ENCODE measurements around the gene HTR1D.

Gene HTR1D

GRCh38 chr1:23185381-23185780, 31.9 kb downstream of the HTR1D start:
- H3K4me3 ChIP-seq (ENCODE audit: low read depth, low read length): no peak overlapping the region
- TF ChIP-seq CTCF (IDR thresholded peaks at IDR 0.05; ENCODE audit: control insufficient read depth, extremely low read depth, insufficient read depth): no peak
- no peak for DNase-seq (ENCODE audit: low read depth)

DNA sequence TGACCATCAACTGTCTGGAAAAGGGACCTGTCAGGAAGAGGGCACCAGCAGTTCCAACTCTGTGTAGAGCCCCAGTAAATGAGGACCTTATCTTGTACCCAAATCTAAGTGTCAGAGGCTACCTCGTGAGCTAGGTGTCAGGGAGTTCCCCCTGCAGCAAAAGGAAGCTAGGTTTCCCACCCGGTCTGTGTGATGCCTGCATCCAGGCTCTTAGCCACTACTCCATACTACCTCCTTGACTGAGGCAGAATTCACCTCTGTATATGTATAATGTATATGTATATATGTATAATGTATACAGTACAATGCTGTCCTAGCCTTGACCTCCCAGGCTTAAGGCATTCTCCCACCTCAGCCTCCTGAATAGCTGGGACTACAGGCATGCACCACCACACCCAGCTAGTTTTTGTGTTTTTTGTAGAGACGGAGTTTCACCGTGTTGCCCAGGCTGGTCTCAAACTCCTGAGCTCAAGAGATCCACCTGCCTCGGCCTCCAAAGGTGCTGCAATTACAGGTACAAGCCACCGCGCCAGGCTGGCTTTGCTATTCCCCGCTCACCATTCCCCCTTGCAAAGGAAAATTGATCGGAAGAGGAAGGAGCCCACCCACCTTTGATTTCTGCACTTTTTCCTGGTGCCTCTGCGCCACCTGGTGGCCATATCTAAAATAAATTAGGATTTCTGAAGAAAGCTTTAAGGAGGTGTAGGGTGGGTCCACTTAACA, 32.9 kb downstream of the HTR1D start:
- TF ChIP-seq CTCF (IDR thresholded peaks at IDR 0.05; ENCODE audit: control insufficient read depth, extremely low read depth, insufficient read depth): peak; percentile 46
- no peak overlapping the region for H3K4me3 ChIP-seq (ENCODE audit: low read depth, low read length)
- no peak for DNase-seq (ENCODE audit: low read depth)

DNA sequence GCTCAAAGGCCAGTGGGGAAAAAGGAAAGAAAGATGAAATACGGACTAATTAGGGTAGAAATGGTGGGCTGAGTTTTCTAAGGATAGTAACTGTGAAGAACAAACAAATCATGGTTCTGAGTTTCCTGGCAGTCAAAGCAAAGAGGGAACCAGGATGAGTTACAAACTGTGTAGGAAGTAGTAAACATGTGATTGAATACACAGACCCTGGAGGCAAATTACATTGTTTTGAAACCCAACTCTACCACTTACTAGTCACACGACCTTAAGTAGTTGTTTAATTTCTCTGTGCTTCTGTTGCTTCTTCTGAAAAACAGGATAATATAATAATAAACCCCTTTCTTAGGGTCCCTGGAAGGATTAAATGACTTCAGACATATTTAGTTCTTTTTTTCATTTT, 37.4 kb downstream of the HTR1D start:
- TF ChIP-seq CTCF (IDR thresholded peaks at IDR 0.05; ENCODE audit: control insufficient read depth, extremely low read depth, insufficient read depth): no peak
- no peak for DNase-seq (ENCODE audit: low read depth)
- H3K4me3 ChIP-seq (ENCODE audit: low read depth, low read length): no peak overlapping the region

DNA sequence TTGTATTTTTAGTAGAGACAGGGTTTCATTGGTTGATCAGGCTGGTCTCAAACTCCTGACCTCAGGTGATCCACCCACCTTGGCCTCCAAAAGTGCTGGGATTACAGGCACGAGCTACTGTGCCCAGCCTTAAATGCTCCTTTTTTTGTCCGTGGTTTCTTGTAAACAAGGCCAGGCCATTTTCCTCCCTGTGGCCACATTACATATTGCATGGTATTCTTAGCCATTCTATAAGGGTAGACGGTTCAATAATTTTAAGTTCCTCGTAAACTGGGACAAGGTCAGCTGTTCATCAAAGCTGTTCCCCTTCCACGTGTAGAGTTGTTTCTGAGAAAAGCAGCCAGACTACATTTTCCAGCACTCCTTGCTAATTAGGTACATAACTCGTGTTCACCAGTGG, 38.4 kb downstream of the HTR1D start:
- TF ChIP-seq CTCF (IDR thresholded peaks at IDR 0.05; ENCODE audit: control insufficient read depth, extremely low read depth, insufficient read depth): no peak
- no peak overlapping the region for H3K4me3 ChIP-seq (ENCODE audit: low read depth, low read length)
- no peak for DNase-seq (ENCODE audit: low read depth)

DNA sequence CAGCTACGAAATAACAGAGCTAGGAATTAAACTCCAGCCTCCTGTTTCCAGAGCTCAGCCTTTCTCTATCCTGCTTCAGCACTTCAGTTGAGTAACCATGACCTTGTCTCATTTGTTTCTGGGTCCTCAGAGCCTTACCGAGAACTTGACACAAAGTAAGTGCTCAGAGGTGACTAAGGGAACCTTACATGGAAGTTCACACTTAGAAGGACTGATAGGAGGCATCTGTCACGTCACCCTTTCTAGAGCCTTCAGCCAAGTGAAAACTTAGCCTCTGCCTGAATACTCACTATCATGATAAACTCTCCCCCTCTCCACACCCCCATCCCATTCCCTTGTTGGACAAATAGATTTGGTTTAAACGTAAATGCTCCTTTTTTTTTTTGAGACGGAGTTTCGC, 38.9 kb downstream of the HTR1D start:
- no peak overlapping the region for H3K4me3 ChIP-seq (ENCODE audit: low read depth, low read length)
- DNase-seq (ENCODE audit: low read depth): no peak
- no peak for TF ChIP-seq CTCF (IDR thresholded peaks at IDR 0.05; ENCODE audit: control insufficient read depth, extremely low read depth, insufficient read depth)

GRCh38 chr1:23177438-23178380, 39.6 kb downstream of the HTR1D start:
- H3K4me3 ChIP-seq (ENCODE audit: low read depth, low read length): peak overlapping the region; percentile 47
- no peak for DNase-seq (ENCODE audit: low read depth)
- no peak for TF ChIP-seq CTCF (IDR thresholded peaks at IDR 0.05; ENCODE audit: control insufficient read depth, extremely low read depth, insufficient read depth)
